ENCODE data around the gene SUSD4.

- TF ChIP-seq, protein P1, sequence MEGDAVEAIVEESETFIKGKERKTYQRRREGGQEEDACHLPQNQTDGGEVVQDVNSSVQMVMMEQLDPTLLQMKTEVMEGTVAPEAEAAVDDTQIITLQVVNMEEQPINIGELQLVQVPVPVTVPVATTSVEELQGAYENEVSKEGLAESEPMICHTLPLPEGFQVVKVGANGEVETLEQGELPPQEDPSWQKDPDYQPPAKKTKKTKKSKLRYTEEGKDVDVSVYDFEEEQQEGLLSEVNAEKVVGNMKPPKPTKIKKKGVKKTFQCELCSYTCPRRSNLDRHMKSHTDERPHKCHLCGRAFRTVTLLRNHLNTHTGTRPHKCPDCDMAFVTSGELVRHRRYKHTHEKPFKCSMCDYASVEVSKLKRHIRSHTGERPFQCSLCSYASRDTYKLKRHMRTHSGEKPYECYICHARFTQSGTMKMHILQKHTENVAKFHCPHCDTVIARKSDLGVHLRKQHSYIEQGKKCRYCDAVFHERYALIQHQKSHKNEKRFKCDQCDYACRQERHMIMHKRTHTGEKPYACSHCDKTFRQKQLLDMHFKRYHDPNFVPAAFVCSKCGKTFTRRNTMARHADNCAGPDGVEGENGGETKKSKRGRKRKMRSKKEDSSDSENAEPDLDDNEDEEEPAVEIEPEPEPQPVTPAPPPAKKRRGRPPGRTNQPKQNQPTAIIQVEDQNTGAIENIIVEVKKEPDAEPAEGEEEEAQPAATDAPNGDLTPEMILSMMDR (IDR thresholded peaks at IDR 0.05) = no peak
- no peak for TF ChIP-seq POLR2A (IDR thresholded peaks at IDR 0.05)
Measured at GRCh38 chr1:223198628-223198965, 165.4 kb downstream of the SUSD4 start.
